Measurements from ENCODE around the gene TRAF7. TPM values are rescaled to one million over a fixed set of nuclear protein-coding genes. Genes with fewer than 3 reads are reported as not detected.

TRAF7 gene
- total and polyA plus RNA-seq, 2 of the 8 experiments (the other 6 are each of a cell fraction or from before 2014, with no cell fraction given), result 96.8 to 148 TPM

- H3K4me2 ChIP-seq (ENCODE audit: insufficient read depth in 1 of 2, low read depth in 2 of 2, low read length in 2 of 2), result peak within 1 kb of the TSS; percentile 87 to 91
- H4K91ac ChIP-seq (replicated peaks; ENCODE audit: insufficient read length, low read length), result peak within 1 kb of the TSS; percentile 87
- no peak for FAIRE-seq
- peaks cover 6% of the 10 kb centered on the region for H3K79me1 ChIP-seq (ENCODE audit: low read depth, low read length)
- ChIA-PET CTCF (ENCODE audit: partially characterized antibody) (interaction anchor here (0.8 to 2.7 kb wide), 3 partner anchors 10 to 48 kb away, joined by 3 to 23 read pairs (median 3); no protein-coding TSS in a partner anchor), POLR2A (ENCODE audit: partially characterized antibody) (interaction anchor here (0.6 to 15.1 kb wide), 16 partner anchors 9 to 296 kb away, joined by 3 to 156 read pairs (median 4); partner anchors contain the start of genes CASKIN1, DNASE1L2, E4F1 and ECI1)
- peak within 1 kb of the TSS; percentile 57 for H2BK120ac ChIP-seq (replicated peaks; ENCODE audit: low read depth, low read length)
- H2BK15ac ChIP-seq (ENCODE audit: low read length), result peak within 1 kb of the TSS; percentile 88
- peak in 1 of 2 experiments; percentile 91 for DNase-seq (ENCODE audit: low read depth in 1 of 2, low spot score in 2 of 2)
- 0 out of 2 replicates have a peak within 1 kb of the TSS, but pooled peaks have one; percentile 39 for H2BK12ac ChIP-seq (ENCODE audit: low read depth, low read length)
- peak within 1 kb of the TSS; percentile 78 to 97 (median 92) for H3K4me3 ChIP-seq (ENCODE audit: extremely low read depth in 1 of 4, insufficient read depth in 2 of 4, low read depth in 3 of 4, low read length in 4 of 4)
- H3K4me1 ChIP-seq (replicated peaks in 1 of 4; ENCODE audit: control insufficient read depth in 3 of 4, insufficient read depth in 4 of 4, low read length in 3 of 4), result peaks cover 0 to 13% (median 8%) of the 10 kb centered on the region in 4 experiments; a peak in 6 of 7 replicates
- H4K5ac ChIP-seq (ENCODE audit: insufficient read length, low read depth, low read length), result peak within 1 kb of the TSS; percentile 100
- peaks cover 4 to 34% (median 12%) of the 10 kb centered on the region in 4 experiments; a peak in 6 of 8 replicates for H3K36me3 ChIP-seq (ENCODE audit: control insufficient read depth in 2 of 4, insufficient read depth in 4 of 4, low read length in 3 of 4)
- H2AK5ac ChIP-seq (ENCODE audit: low read depth, low read length), result peak within 1 kb of the TSS; percentile 93; the same call in 1 of the 2 replicates
- peak within 1 kb of the TSS; percentile 98 for H3K4ac ChIP-seq (replicated peaks; ENCODE audit: insufficient read length, low read depth, low read length)
- no peak within 1 kb of the TSS for H3K14ac ChIP-seq (ENCODE audit: insufficient read length)
- H2AFZ ChIP-seq (ENCODE audit: low read length), result peak within 1 kb of the TSS; percentile 88
- no peak within 1 kb of the TSS for H3K23ac ChIP-seq (ENCODE audit: insufficient read length)
- H3K9ac ChIP-seq (replicated peaks in 1 of 4; ENCODE audit: extremely low read depth in 1 of 4, low read depth in 3 of 4, low read length in 3 of 4), result peak within 1 kb of the TSS; percentile 77 to 97 (median 94)
- H2BK5ac ChIP-seq (ENCODE audit: low read depth, low read length), result peak within 1 kb of the TSS; percentile 97
- H3K9me3 ChIP-seq (ENCODE audit: insufficient read depth in 2 of 2, low read depth in 1 of 2, low read length in 1 of 2), result no peaks in the 10 kb centered on the region
- H3K18ac ChIP-seq (ENCODE audit: extremely low read depth, low read length), result peak within 1 kb of the TSS; percentile 100
- H3K56ac ChIP-seq (replicated peaks; ENCODE audit: insufficient read length, low read depth, low read length), result peak within 1 kb of the TSS; percentile 98
- WGBS, 2 experiments (ENCODE audit: extremely low coverage in 1 of 2, insufficient coverage in 1 of 2, insufficient read length in 1 of 2, insufficient replicate concordance in 2 of 2, low coverage in 1 of 2, low lambda C conversion rate in 2 of 2, missing lambda C conversion rate in 1 of 2), result 1% methylated on average over 49 of the region's 93 CpGs; no CpG with 5 or more reads in 1 of the 2 experiments
- peaks cover 0 to 7% of the 10 kb centered on the region in 2 experiments; a peak in 1 of 4 replicates for H3K79me2 ChIP-seq (ENCODE audit: control insufficient read depth in 1 of 2, insufficient read depth in 2 of 2, low read length in 2 of 2)
- peaks cover 0 to 8% of the 10 kb centered on the region in 2 experiments for H4K20me1 ChIP-seq (replicated peaks in 1 of 2; ENCODE audit: control insufficient read depth in 1 of 2, insufficient read depth in 2 of 2, low read length in 2 of 2)
- H3K27ac ChIP-seq (ENCODE audit: low read depth, low read length), result peak within 1 kb of the TSS; percentile 98
- peaks cover 11% of the 10 kb centered on the region; the same call in 1 of the 2 replicates for H3K23me2 ChIP-seq (ENCODE audit: low read depth, low read length)
- peak within 1 kb of the TSS; percentile 80; the same call in 1 of the 2 replicates for H2BK20ac ChIP-seq (ENCODE audit: low read length)
- peak within 1 kb of the TSS; percentile 100 for H4K8ac ChIP-seq (ENCODE audit: extremely low read depth, insufficient read depth, low read length)
- H3K27me3 ChIP-seq (replicated peaks in 1 of 4; ENCODE audit: control insufficient read depth in 3 of 4, extremely low read depth in 1 of 4, insufficient read depth in 3 of 4, low read length in 3 of 4), result no peaks in the 10 kb centered on the region; a peak in 3 of 7 replicates
- peak; percentile 65; the same call in 1 of the 2 replicates for TF ChIP-seq KDM5A (IDR thresholded peaks at IDR 0.05; ENCODE audit: low read length)
- peak; percentile 60; the same call in 1 of the 2 replicates for TF ChIP-seq CREB1 (IDR thresholded peaks at IDR 0.05)
- TF ChIP-seq RBBP5 (IDR thresholded peaks at IDR 0.05; ENCODE audit: borderline replicate concordance, low read depth, low read length), result peak; percentile 92
- TF ChIP-seq SP4 (IDR thresholded peaks at IDR 0.05; ENCODE audit: low read length), result 0 out of 2 replicates have a peak, but pooled peaks have one; percentile 91
- TF ChIP-seq EGR1 (IDR thresholded peaks at IDR 0.05; ENCODE audit: borderline replicate concordance, low read depth, low read length), result no peak
- TF ChIP-seq SIX5 (IDR thresholded peaks at IDR 0.05; ENCODE audit: low read depth, low read length), result peak; percentile 2; the same call in 1 of the 2 replicates
- no peak for TF ChIP-seq USF2 (IDR thresholded peaks at IDR 0.05; ENCODE audit: low read length)
- TF ChIP-seq ATF3 (IDR thresholded peaks at IDR 0.05; ENCODE audit: insufficient read depth, low read depth, low read length), result no peak
- peak; percentile 80; the same call in 1 of the 2 replicates for TF ChIP-seq CHD1 (IDR thresholded peaks at IDR 0.05; ENCODE audit: low read depth, low read length)
Observed at GRCh38 chr16:2205104-2205966, 49.8 kb downstream of the TRAF7 start, which contains the start of gene MLST8. MLST8 (plus strand) TSS chr16:2205454; CDS start chr16:2206086, 632 bp downstream.
